HepG2 (cell line): ENCODE results near the gene LSR. TPM values are rescaled to one million over a fixed set of nuclear protein-coding genes. Genes with fewer than 3 reads are reported as not detected.

Experiments used
- ATAD3A ChIP-seq: sonication (generic); formaldehyde crosslinking; IDR thresholded peaks from 2 replicates; pipeline ENCODE4 v1.4.0; 2020; ENCODE audit warnings: missing genetic modification reagents
- CEBPB ChIP-seq: IDR thresholded peaks from 2 replicates; pipeline ENCODE4 v1.6.1; 2011; ENCODE audit warnings: low read depth, low read length, improper control_type of control experiment, borderline replicate concordance
- ETV6 ChIP-seq: sonication (generic); formaldehyde crosslinking; conservative IDR thresholded peaks from 2 replicates; pipeline ENCODE4 v1.4.0; 2020; ENCODE audit warnings: missing genetic modification reagents
- GMEB1 ChIP-seq: sonication (generic); formaldehyde crosslinking; IDR thresholded peaks from 2 replicates; pipeline ENCODE4 v1.5.1; 2020; ENCODE audit warnings: missing genetic modification reagents, mild to moderate bottlenecking, borderline replicate concordance
- HDAC1 ChIP-seq: sonication (generic); formaldehyde crosslinking; IDR thresholded peaks from 2 replicates; pipeline ENCODE4 v1.5.1; 2020; ENCODE audit warnings: mild to moderate bottlenecking, missing genetic modification reagents
- HNF1B ChIP-seq: sonication (generic); formaldehyde crosslinking; IDR thresholded peaks from 2 replicates; pipeline ENCODE4 v1.5.1; 2020; ENCODE audit warnings: mild to moderate bottlenecking, moderate library complexity, missing genetic modification reagents
- MAFG ChIP-seq: sonication (generic); formaldehyde crosslinking; IDR thresholded peaks from 2 replicates; pipeline ENCODE4 v1.5.1; 2020; ENCODE audit warnings: mild to moderate bottlenecking, missing genetic modification reagents
- NFKB2 ChIP-seq: sonication (generic); formaldehyde crosslinking; IDR thresholded peaks from 2 replicates; pipeline ENCODE4 v1.4.0; 2020; ENCODE audit warnings: missing genetic modification reagents, borderline replicate concordance
- PHF8 ChIP-seq: sonication (generic); formaldehyde crosslinking; IDR thresholded peaks from 2 replicates; pipeline ENCODE4 v1.5.0; 2020; ENCODE audit warnings: missing genetic modification reagents
- RFX3 ChIP-seq: IDR thresholded peaks from 2 replicates; pipeline ENCODE4 v1.6.1; 2016; ENCODE audit warnings: missing biosample characterization, missing genetic modification reagents
- RNF219 ChIP-seq: sonication (generic); formaldehyde crosslinking; IDR thresholded peaks from 2 replicates; pipeline ENCODE4 v1.5.0; 2020; ENCODE audit warnings: mild to moderate bottlenecking, missing genetic modification reagents
- SP1 ChIP-seq, 2 experiments: fragments of 450-650 bp in 1 of 2; sonication (generic) in 1 of 2; formaldehyde crosslinking in 1 of 2; IDR thresholded peaks; 2 replicates each; pipeline versions ENCODE4 v1.4.0 to v1.6.1; 2016 to 2020; ENCODE audit warnings: missing genetic modification reagents in 1 of 2
- TAF1 ChIP-seq: sonication (generic); formaldehyde crosslinking; IDR thresholded peaks from 2 replicates; pipeline ENCODE4 v1.4.0; 2020; ENCODE audit warnings: missing genetic modification reagents
- YEATS4 ChIP-seq: sonication (generic); formaldehyde crosslinking; IDR thresholded peaks from 2 replicates; pipeline ENCODE4 v1.4.0; 2020; ENCODE audit warnings: missing genetic modification reagents, borderline replicate concordance
- ZC3H13 ChIP-seq: sonication (generic); formaldehyde crosslinking; IDR thresholded peaks from 2 replicates; pipeline ENCODE4 v1.8.1; 2023; ENCODE audit warnings: mild to moderate bottlenecking, missing genetic modification reagents, moderate library complexity
- ZFP36L1 ChIP-seq: sonication (generic); formaldehyde crosslinking; IDR thresholded peaks from 2 replicates; pipeline ENCODE4 v1.8.0; 2022; ENCODE audit warnings: mild to moderate bottlenecking, missing genetic modification reagents, moderate library complexity
- ZNF235 ChIP-seq: sonication (generic); formaldehyde crosslinking; IDR thresholded peaks from 2 replicates; pipeline ENCODE4 v1.8.1; 2023; ENCODE audit warnings: mild to moderate bottlenecking, missing genetic modification reagents, borderline replicate concordance
- ZNF329 ChIP-seq: sonication (generic); formaldehyde crosslinking; IDR thresholded peaks from 2 replicates; pipeline ENCODE4 v1.9.0; 2021; ENCODE audit warnings: low read depth, mild to moderate bottlenecking, missing genetic modification reagents
- ZNF496 ChIP-seq: sonication (generic); formaldehyde crosslinking; IDR thresholded peaks from 2 replicates; pipeline ENCODE4 v1.8.1; 2023; ENCODE audit warnings: mild to moderate bottlenecking, moderate library complexity, missing genetic modification reagents; ENCODE audit not compliant: insufficient replicate concordance
- ZNF570 ChIP-seq: sonication (generic); formaldehyde crosslinking; IDR thresholded peaks from 2 replicates; pipeline ENCODE4 v1.4.0; 2020; ENCODE audit warnings: mild to moderate bottlenecking, missing genetic modification reagents, borderline replicate concordance
- ZNF574 ChIP-seq: sonication (generic); formaldehyde crosslinking; IDR thresholded peaks from 2 replicates; pipeline ENCODE4 v1.4.0; 2020; ENCODE audit warnings: missing genetic modification reagents
- polyA plus RNA-seq, 8 experiments: library from polyadenylated mRNA; depleted of rRNA in 3 of 8; stranded (reverse) in 7 of 8; unstranded in 1 of 8; fragments of >200 nt; fragmentation: Illumina TruSeq in 4 of 8; extraction: Trizol in 4 of 8; gene quantifications; 2 replicates each; pipeline versions ENCODE4 v1.2.1 to v1.2.3, GENCODE V29; 2011 to 2016; ENCODE audit warnings: low read depth in 4 of 8, missing spikeins in 1 of 8, mixed read lengths in 1 of 8; ENCODE audit not compliant: insufficient read depth in 1 of 8
- total RNA-seq, 5 experiments: library from RNA; depleted of rRNA; stranded (reverse); fragments of >200 nt; fragmentation: Illumina TruSeq; extraction: Trizol; gene quantifications; 2 replicates each; pipeline ENCODE4 v1.2.3, GENCODE V29; 2016; ENCODE audit warnings: low read depth in 1 of 5

The LSR gene
- total and polyA plus RNA-seq, 2 of the 13 experiments (the other 11 are each of a cell fraction or from before 2014, with no cell fraction given), result 29.2 to 79.2 TPM

- 0 out of 2 replicates have a peak, but pooled peaks have one; percentile 18 for TF ChIP-seq ZNF574 (CRISPR knock-in tag)
- TF ChIP-seq HNF1B, result 0 out of 2 replicates have a peak, but pooled peaks have one; percentile 1
- no peak for TF ChIP-seq ZNF496
- no peak for TF ChIP-seq MAFG
- TF ChIP-seq TAF1 (CRISPR knock-in tag), result 0 out of 2 replicates have a peak, but pooled peaks have one; percentile 46
- no peak for TF ChIP-seq ZNF570 (CRISPR knock-in tag)
- no peak for TF ChIP-seq ZNF329 (CRISPR knock-in tag)
- no peak for TF ChIP-seq RFX3 (CRISPR knock-in tag)
- TF ChIP-seq ZFP36L1 (CRISPR knock-in tag), result no peak
- no peak for TF ChIP-seq ATAD3A (CRISPR knock-in tag)
- TF ChIP-seq RNF219 (CRISPR knock-in tag), result no peak
- 0 out of 2 replicates have a peak, but pooled peaks have one; percentile 10 for TF ChIP-seq ETV6 (CRISPR knock-in tag)
- peak; percentile 62 for TF ChIP-seq PHF8 (CRISPR knock-in tag)
- TF ChIP-seq CEBPB, result no peak
- peak; percentile 68; the same call in 1 of the 2 replicates for TF ChIP-seq GMEB1
- TF ChIP-seq ZC3H13, result peak; percentile 23; the same call in 1 of the 2 replicates
- peak; percentile 23; the same call in 1 of the 2 replicates for TF ChIP-seq NFKB2 (CRISPR knock-in tag)
- 0 out of 2 replicates have a peak, but pooled peaks have one; percentile 40 for TF ChIP-seq ZNF235 (CRISPR knock-in tag)
- no peak for TF ChIP-seq SP1 (IDR thresholded peaks at IDR 0.05)
- no peak for TF ChIP-seq SP1 (CRISPR knock-in tag; IDR thresholded peaks at IDR 0.05)
- no peak for TF ChIP-seq HDAC1 (CRISPR knock-in tag)
- 0 out of 2 replicates have a peak, but pooled peaks have one; percentile 34 for TF ChIP-seq YEATS4
Measured at GRCh38 chr19:35267818-35268535, 19.2 kb downstream of the LSR start (continued).
